Measurements from ENCODE around the gene NREP.

- TF ChIP-seq JUNB (IDR thresholded peaks at IDR 0.05) = no peak
- TF ChIP-seq, protein P1, sequence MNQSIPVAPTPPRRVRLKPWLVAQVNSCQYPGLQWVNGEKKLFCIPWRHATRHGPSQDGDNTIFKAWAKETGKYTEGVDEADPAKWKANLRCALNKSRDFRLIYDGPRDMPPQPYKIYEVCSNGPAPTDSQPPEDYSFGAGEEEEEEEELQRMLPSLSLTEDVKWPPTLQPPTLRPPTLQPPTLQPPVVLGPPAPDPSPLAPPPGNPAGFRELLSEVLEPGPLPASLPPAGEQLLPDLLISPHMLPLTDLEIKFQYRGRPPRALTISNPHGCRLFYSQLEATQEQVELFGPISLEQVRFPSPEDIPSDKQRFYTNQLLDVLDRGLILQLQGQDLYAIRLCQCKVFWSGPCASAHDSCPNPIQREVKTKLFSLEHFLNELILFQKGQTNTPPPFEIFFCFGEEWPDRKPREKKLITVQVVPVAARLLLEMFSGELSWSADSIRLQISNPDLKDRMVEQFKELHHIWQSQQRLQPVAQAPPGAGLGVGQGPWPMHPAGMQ (IDR thresholded peaks at IDR 0.05; ENCODE audit: borderline replicate concordance) = no peak
- TF ChIP-seq, protein P2, sequence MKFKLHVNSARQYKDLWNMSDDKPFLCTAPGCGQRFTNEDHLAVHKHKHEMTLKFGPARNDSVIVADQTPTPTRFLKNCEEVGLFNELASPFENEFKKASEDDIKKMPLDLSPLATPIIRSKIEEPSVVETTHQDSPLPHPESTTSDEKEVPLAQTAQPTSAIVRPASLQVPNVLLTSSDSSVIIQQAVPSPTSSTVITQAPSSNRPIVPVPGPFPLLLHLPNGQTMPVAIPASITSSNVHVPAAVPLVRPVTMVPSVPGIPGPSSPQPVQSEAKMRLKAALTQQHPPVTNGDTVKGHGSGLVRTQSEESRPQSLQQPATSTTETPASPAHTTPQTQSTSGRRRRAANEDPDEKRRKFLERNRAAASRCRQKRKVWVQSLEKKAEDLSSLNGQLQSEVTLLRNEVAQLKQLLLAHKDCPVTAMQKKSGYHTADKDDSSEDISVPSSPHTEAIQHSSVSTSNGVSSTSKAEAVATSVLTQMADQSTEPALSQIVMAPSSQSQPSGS (IDR thresholded peaks at IDR 0.05; ENCODE audit: low read length) = no peak
- TF ChIP-seq ZNF384 (IDR thresholded peaks at IDR 0.05; ENCODE audit: borderline replicate concordance, low read depth, low read length) = no peak
- TF ChIP-seq EZH2 (IDR thresholded peaks at IDR 0.05; ENCODE audit: borderline replicate concordance, control insufficient read depth, low read depth, low read length) = no peak
- TF ChIP-seq POLR2A (IDR thresholded peaks at IDR 0.05; ENCODE audit: low read depth, low read length) = no peak
- TF ChIP-seq PBX3 (IDR thresholded peaks at IDR 0.05; ENCODE audit: insufficient replicate concordance, low read depth, low read length) = no peak
- TF ChIP-seq, protein P3, sequence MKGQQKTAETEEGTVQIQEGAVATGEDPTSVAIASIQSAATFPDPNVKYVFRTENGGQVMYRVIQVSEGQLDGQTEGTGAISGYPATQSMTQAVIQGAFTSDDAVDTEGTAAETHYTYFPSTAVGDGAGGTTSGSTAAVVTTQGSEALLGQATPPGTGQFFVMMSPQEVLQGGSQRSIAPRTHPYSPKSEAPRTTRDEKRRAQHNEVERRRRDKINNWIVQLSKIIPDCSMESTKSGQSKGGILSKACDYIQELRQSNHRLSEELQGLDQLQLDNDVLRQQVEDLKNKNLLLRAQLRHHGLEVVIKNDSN (IDR thresholded peaks at IDR 0.05; ENCODE audit: borderline replicate concordance, extremely low read length, insufficient read depth, low read depth, low read length) = no peak
- TF ChIP-seq SMAD1 (IDR thresholded peaks at IDR 0.05; ENCODE audit: low read depth, partially characterized antibody) = no peak
- no peak for TF ChIP-seq GATAD2B (conservative IDR thresholded peaks at IDR 0.05; ENCODE audit: low read depth)
- no peak for TF ChIP-seq TBL1XR1 (IDR thresholded peaks at IDR 0.05; ENCODE audit: low read depth, low read length)
Measured at GRCh38 chr5:111772456-111773122, 15.6 kb upstream of the NREP start.

All from GM12878 (cell line).